Measurements from ENCODE around the gene ELOVL5.

DNA sequence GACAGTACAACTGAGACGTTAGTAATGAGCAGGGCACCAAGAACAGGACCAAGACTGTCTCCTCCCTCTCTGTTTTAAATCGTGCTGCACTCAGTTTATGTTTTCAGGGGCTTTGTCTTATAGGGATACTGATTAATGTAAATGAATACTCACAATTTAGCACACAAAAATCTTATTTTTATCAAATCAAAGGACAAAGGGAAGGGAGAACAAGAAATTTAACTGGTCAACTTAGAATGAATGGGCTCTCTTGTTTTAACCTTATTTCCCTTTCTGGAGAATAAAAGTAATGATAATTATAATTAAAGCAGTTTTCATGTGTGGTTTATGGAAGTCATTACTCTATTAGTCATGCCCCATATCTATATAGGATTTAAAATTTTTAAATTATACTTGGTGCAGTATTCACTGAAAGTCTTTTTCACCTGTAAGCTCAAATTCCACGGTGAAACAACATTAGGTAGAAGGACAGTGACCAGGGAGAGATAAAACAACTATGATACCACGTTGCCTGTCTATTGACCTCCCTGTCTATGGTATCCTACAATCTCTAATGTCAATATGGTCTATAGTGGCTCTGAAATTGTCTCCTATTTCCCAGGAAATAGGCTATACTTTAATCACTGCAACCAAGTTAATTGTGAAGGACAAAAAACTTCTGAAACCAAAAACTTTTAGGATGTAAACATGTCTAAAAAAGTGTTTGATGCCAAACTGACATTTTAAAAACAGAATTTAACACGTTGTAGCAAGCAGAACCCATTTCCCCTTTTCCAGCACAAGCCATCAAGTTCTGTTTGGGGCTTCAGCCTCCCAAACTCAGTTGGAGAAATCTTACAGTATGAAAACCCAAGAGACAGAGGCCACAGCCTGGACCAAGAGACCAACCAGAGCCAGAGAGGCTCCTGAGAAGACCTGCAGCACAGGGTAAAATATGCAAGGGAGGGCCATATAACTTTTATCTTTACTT lies 15.0 kb downstream of the ELOVL5 start:
- TF ChIP-seq CHD2 (IDR thresholded peaks at IDR 0.05; ENCODE audit: low read length, partially characterized antibody): no peak
- no peak for TF ChIP-seq YY1 (IDR thresholded peaks at IDR 0.05; ENCODE audit: low read depth)
- TF ChIP-seq, protein P1, sequence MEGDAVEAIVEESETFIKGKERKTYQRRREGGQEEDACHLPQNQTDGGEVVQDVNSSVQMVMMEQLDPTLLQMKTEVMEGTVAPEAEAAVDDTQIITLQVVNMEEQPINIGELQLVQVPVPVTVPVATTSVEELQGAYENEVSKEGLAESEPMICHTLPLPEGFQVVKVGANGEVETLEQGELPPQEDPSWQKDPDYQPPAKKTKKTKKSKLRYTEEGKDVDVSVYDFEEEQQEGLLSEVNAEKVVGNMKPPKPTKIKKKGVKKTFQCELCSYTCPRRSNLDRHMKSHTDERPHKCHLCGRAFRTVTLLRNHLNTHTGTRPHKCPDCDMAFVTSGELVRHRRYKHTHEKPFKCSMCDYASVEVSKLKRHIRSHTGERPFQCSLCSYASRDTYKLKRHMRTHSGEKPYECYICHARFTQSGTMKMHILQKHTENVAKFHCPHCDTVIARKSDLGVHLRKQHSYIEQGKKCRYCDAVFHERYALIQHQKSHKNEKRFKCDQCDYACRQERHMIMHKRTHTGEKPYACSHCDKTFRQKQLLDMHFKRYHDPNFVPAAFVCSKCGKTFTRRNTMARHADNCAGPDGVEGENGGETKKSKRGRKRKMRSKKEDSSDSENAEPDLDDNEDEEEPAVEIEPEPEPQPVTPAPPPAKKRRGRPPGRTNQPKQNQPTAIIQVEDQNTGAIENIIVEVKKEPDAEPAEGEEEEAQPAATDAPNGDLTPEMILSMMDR (IDR thresholded peaks at IDR 0.05): no peak

All from SK-N-SH (cell line).